ENCODE results near the gene TMEM208.

The TMEM208 gene

DNA sequence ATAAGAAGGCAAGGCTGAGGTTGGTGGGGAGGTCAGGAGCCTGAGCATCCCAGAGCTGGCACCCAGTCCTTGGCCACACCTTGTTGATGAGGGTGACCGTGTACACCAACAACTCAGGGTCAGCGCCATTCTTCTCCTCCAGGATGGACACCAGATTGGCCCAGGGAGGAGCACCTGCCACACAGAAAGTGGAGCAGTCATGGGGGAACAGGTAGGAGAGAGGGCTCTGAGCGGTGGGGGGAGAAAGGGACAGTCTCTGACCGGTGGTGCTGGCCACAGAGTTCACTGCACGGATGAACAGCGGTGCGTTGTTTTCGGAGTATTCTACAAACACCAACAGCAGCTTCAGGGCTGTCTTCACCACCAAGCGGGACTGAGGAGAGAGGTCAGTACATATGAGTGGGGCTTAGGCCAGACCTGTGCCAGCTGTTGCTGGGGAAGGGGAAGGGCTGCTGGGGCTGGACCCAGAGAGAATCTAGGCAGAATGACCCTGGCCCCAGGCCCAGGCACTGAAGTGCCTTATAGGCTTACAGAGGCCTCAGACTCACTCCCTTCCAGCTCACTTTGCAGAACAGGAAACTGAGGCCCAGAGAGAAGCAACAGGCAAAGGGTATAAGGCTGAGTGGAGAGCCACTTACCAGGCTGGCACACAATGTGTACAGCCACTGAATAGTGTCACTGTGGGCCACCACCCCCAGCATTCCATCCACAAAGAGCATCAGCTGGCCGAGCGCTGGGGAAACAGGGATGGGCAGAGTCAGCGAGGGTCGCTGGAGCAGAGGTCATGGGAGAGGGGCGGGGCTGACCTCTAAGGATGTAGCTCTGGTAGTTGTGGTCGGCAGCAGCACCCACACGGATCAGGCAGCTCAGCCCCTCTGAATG, 10.7 kb downstream of the TMEM208 start:
- TF ChIP-seq, protein P1, sequence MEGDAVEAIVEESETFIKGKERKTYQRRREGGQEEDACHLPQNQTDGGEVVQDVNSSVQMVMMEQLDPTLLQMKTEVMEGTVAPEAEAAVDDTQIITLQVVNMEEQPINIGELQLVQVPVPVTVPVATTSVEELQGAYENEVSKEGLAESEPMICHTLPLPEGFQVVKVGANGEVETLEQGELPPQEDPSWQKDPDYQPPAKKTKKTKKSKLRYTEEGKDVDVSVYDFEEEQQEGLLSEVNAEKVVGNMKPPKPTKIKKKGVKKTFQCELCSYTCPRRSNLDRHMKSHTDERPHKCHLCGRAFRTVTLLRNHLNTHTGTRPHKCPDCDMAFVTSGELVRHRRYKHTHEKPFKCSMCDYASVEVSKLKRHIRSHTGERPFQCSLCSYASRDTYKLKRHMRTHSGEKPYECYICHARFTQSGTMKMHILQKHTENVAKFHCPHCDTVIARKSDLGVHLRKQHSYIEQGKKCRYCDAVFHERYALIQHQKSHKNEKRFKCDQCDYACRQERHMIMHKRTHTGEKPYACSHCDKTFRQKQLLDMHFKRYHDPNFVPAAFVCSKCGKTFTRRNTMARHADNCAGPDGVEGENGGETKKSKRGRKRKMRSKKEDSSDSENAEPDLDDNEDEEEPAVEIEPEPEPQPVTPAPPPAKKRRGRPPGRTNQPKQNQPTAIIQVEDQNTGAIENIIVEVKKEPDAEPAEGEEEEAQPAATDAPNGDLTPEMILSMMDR (conservative IDR thresholded peaks at IDR 0.05; ENCODE audit: low read depth, low read length): no peak
- no peak for DNase-seq (ENCODE audit: low read depth)
- H3K4me3 ChIP-seq (ENCODE audit: low read length): no peak overlapping the region

DNA sequence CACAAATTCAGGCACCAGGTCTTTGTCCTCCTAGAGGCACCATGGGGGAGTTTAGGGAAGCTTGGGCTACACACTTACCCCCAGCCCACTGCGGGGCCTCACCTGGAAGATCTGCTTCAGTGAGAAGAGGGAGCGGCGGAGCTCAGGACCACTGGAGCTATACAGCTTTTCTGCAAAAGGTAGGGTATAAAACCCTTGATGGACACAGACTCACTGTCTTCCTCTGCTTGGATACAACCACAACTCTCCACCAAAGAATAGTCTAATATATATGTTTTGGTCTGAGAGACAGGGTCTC, 11.3 kb downstream of the TMEM208 start:
- no peak for DNase-seq (ENCODE audit: low read depth)
- H3K4me3 ChIP-seq (ENCODE audit: low read length): no peak overlapping the region
- TF ChIP-seq, protein P1 (conservative IDR thresholded peaks at IDR 0.05; ENCODE audit: low read depth, low read length): no peak

DNA sequence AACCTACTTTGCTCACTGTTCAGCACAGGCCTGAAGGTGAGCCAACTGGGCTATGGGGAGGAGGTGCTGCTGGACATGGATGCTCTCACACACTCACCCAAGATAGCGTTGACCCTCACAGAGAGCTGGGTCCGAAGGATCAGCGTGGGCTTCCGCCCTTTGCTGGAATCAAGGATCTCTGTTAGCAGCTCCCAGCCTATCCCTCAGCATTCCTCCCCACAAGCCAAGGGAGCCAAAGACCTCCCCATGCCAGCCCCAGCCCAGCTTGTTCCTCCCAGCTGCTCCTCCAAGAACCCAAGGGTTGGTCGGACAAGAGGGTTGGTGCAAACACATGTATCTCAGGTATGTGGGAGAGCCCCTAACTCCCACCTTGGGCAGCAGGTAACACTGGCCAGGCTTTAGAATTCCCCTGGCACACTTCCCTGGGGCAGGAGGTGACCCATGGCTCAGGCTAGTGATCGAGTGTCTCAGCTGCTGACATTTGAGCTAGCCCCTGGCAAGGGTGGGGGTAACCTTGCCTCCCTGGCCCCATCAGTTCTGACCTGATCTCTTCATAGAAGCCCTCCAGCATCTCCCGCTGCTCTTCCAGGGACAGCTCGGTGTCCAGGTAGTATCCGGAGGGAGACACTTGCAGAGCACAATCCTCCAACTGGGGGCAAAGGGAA, 12.0 kb downstream of the TMEM208 start:
- no peak overlapping the region for H3K4me3 ChIP-seq (ENCODE audit: low read length)
- TF ChIP-seq, protein P1 (conservative IDR thresholded peaks at IDR 0.05; ENCODE audit: low read depth, low read length): no peak
- DNase-seq (ENCODE audit: low read depth): no peak

DNA sequence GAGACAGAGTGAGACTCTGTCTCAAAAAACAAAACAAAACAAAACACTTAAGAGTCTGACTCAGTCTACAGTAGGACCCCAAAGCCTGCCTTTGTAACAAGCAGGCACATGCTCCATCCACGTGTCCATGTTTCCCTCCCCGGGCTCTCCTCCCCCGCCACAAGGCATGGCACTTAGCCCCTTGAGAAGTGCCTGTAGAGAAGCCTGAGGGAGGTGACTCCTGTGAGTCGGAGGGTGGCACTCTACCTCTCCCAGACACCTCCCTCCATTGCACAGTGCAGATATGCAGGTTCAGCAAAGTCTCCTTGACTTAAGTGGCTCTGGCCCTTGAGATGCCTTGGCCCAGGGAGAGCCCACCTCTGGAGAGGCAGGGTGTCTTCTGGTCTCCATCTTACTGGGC, 13.6 kb downstream of the TMEM208 start:
- no peak overlapping the region for H3K4me3 ChIP-seq (ENCODE audit: low read length)
- DNase-seq (ENCODE audit: low read depth): no peak

DNA sequence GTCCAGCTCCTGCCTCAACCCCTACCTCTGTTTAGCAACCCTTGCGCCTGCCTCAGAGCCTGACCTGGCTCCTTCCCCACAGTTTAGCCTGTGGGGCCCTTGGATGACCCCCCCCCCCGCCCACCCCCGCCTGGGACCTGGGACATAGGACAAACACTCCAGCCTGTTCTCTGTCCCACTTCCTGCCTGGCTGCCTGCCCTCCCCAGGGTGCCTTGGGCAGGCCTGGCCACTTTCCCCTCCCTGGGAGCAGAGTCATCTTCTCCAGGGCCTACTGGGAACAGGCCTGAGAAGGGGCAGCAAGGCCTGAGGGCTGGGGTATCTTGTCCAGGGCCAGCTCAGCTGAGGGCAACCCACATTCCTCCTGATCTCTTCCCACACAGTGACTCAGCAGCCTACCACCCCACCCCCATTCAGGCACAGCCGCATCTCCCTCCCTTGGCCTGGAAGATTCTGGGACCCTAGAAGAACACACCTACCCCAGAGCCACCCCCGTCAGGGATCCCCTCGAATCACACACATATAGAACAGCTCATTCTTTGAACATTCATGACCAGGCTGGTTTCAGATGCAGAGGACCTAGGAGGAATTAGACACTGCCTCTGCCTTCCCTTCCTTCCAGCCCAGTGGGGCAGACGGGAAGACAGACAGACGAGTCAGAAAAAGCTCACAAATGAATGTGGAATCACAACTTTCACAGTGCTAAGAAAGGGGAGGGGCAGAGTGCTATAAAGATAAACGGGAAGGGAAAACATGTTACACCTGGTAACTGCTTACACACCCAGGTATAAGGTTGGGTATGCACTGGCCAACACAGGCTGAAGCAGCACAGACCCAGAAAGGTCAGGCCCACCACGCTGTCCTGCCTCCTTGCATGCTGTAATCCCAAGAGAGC, 14.3 kb downstream of the TMEM208 start:
- no peak overlapping the region for H3K4me3 ChIP-seq (ENCODE audit: low read length)
- no peak for DNase-seq (ENCODE audit: low read depth)
- TF ChIP-seq, protein P1 (conservative IDR thresholded peaks at IDR 0.05; ENCODE audit: low read depth, low read length): no peak

More for the DNA sequence above, 13.6 kb downstream of the TMEM208 start:
- TF ChIP-seq, protein P1 (conservative IDR thresholded peaks at IDR 0.05; ENCODE audit: low read depth, low read length): no peak

DNA sequence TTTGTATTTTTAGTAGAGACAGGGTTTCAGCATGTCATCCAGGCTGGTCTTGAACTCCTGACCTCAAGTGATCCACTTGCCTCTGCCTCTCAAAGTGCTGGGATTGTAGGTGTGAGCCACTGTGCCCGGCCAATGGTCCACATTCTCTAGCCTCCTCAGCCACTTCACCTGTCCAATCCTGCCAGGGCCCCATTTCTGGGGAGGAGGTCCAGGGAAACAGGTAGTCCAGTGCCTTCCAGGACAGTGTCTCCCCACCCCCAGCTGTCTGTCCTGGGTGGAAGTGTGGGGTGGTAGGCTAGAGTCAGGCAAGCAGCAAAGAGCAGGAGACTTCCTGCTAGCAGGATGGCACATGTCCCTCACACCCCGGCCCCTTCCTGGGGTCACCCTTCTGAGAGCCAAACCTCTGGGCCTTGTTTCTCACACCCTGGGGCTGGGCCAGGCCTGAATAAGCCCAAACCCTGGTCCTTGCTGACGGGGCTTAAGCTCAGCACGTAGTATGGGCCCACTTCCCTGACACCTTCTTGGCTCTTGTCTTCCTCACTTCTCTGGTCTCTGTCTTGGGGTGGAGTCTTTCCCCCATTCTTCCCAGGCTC, 15.3 kb downstream of the TMEM208 start:
- no peak overlapping the region for H3K4me3 ChIP-seq (ENCODE audit: low read length)
- DNase-seq (ENCODE audit: low read depth): no peak

More for the DNA sequence above, 15.3 kb downstream of the TMEM208 start:
- TF ChIP-seq, protein P1 (conservative IDR thresholded peaks at IDR 0.05; ENCODE audit: low read depth, low read length): no peak
